SK-MEL-5 (cell line): ENCODE measurements around the gene KCMF1. TPM values are rescaled to one million over a fixed set of nuclear protein-coding genes. Genes with fewer than 3 reads are reported as not detected.
A peak's percentile ranks its signal among the peaks of the same experiment; 100 is the strongest.

Experiments
- DNase-seq: peaks from one replicate; pipeline ENCODE4 v3.0.0-alpha.2; 2016; ENCODE audit warnings: low read depth, low spot score
- in situ Hi-C: cut with HindIII; loops from 2 replicates; pipeline ENCODE4 v1.10.0; 2016; ENCODE audit warnings: low sequenced_read_pairs, high pct_unique_total_duplicates, low pct_unique_long_range_greater_than_20kb
- total RNA-seq: library from RNA; depleted of rRNA; stranded (reverse); fragments of >200 nt; shearing (Covaris generic); gene quantifications from 2 replicates; pipeline ENCODE4 v1.2.3, GENCODE V29; 2014

The KCMF1 gene
- total RNA-seq, 1 experiment from 2014 or later: 86.3 TPM

- in situ Hi-C loops: no loop called here
- DNase-seq: no peak
Observed at GRCh38 chr2:85053802-85054201, 82.8 kb downstream of the KCMF1 start.

GRCh38 chr2:85057226-85057962, 86.4 kb downstream of the KCMF1 start:
- in situ Hi-C loops: no loop called here
- DNase-seq: no peak

GRCh38 chr2:85061896-85062295, 90.9 kb downstream of the KCMF1 start:
- DNase-seq: no peak
- in situ Hi-C loops: no loop called here

- in situ Hi-C loops: no loop called here
- DNase-seq: no peak
Observed at GRCh38 chr2:85062565-85062964, 91.6 kb downstream of the KCMF1 start.

GRCh38 chr2:85063981-85064599, 93.1 kb downstream of the KCMF1 start:
- peak; percentile 91 for DNase-seq
- in situ Hi-C loops: no loop called here

GRCh38 chr2:85064927-85065577, 94.1 kb downstream of the KCMF1 start:
- DNase-seq: no peak
- in situ Hi-C loops: no loop called here

- in situ Hi-C loops: no loop called here
- DNase-seq: no peak
Observed at GRCh38 chr2:85066006-85066740, 95.2 kb downstream of the KCMF1 start.

GRCh38 chr2:85066874-85067351, 96.0 kb downstream of the KCMF1 start:
- DNase-seq: peak; percentile 91
- in situ Hi-C loops: no loop called here

GRCh38 chr2:85071096-85071495, 100.1 kb downstream of the KCMF1 start:
- in situ Hi-C loops: no loop called here

GRCh38 chr2:85073033-85073432, 102.1 kb downstream of the KCMF1 start:
- in situ Hi-C loops: no loop called here
- no peak for DNase-seq

More at GRCh38 chr2:85071096-85071495, 100.1 kb downstream of the KCMF1 start:
- DNase-seq: no peak

GRCh38 chr2:85076618-85077274, 105.8 kb downstream of the KCMF1 start:
- in situ Hi-C loops: no loop called here
- no peak for DNase-seq

GRCh38 chr2:85077859-85078419, 107.0 kb downstream of the KCMF1 start:
- in situ Hi-C loops: no loop called here
- no peak for DNase-seq

- DNase-seq: no peak
- in situ Hi-C loops: no loop called here
Observed at GRCh38 chr2:85078536-85078935, 107.6 kb downstream of the KCMF1 start.

GRCh38 chr2:85083092-85083491, 112.1 kb downstream of the KCMF1 start:
- in situ Hi-C loops: no loop called here
- DNase-seq: no peak

- DNase-seq: no peak
- in situ Hi-C loops: no loop called here
Observed at GRCh38 chr2:85085563-85085962, 114.6 kb downstream of the KCMF1 start.

- no peak for DNase-seq
Observed at GRCh38 chr2:85087541-85087940, 116.6 kb downstream of the KCMF1 start.

GRCh38 chr2:85088921-85089320, 118.0 kb downstream of the KCMF1 start:
- no peak for DNase-seq
- in situ Hi-C loops: no loop called here

More at GRCh38 chr2:85087541-85087940, 116.6 kb downstream of the KCMF1 start:
- in situ Hi-C loops: no loop called here
